ENCODE data around the gene MPPE1.

DNA sequence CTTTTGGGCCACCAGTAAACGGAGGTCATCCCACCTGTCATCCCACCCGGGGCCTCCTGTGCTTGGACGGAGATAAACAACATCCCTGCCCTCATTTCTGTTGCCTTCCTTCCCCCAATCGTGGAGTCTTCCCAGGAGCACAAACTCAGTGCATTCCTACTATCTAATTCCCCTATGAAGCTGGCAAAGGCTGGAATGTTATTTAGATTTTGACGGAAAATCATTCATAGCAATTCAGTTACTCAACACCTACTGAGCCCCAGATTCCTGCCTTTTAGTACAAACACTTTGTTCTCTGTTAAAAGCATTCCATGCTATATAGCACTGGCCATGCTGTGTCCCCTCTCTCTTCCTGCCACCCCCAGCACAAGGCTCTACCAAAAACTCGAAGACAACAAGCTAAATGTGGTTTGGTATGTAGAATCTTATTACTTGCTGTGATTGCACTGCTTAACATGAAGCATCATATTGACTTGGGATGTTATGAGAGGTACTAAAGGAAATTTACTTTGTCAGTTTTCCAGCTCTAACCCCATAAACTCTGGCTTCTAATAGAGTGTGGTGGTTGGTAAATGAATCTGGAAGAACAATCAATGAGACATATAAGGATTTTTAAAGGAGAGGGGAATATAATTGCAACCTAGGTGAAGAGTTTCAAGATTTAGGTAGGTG, 40.9 kb upstream of the MPPE1 start:
- TF ChIP-seq, protein P1, sequence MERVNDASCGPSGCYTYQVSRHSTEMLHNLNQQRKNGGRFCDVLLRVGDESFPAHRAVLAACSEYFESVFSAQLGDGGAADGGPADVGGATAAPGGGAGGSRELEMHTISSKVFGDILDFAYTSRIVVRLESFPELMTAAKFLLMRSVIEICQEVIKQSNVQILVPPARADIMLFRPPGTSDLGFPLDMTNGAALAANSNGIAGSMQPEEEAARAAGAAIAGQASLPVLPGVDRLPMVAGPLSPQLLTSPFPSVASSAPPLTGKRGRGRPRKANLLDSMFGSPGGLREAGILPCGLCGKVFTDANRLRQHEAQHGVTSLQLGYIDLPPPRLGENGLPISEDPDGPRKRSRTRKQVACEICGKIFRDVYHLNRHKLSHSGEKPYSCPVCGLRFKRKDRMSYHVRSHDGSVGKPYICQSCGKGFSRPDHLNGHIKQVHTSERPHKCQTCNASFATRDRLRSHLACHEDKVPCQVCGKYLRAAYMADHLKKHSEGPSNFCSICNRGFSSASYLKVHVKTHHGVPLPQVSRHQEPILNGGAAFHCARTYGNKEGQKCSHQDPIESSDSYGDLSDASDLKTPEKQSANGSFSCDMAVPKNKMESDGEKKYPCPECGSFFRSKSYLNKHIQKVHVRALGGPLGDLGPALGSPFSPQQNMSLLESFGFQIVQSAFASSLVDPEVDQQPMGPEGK (CRISPR knock-in tag; IDR thresholded peaks at IDR 0.05; ENCODE audit: borderline replicate concordance) = no peak
- TF ChIP-seq ZFP30 (CRISPR knock-in tag; IDR thresholded peaks at IDR 0.05) = no peak
- TF ChIP-seq RARB (CRISPR knock-in tag; IDR thresholded peaks at IDR 0.05) = no peak
- TF ChIP-seq ZNF565 (CRISPR knock-in tag; conservative IDR thresholded peaks at IDR 0.05; ENCODE audit: low read depth) = no peak
- TF ChIP-seq ISL1 (CRISPR knock-in tag; IDR thresholded peaks at IDR 0.05) = no peak
- TF ChIP-seq TCF4 (CRISPR knock-in tag; IDR thresholded peaks at IDR 0.05; ENCODE audit: borderline replicate concordance) = no peak
- TF ChIP-seq ARNTL (CRISPR knock-in tag; IDR thresholded peaks at IDR 0.05; ENCODE audit: borderline replicate concordance, low read depth) = no peak
- TF ChIP-seq CSDC2 (CRISPR knock-in tag; IDR thresholded peaks at IDR 0.05) = no peak
- TF ChIP-seq TOX (CRISPR knock-in tag; IDR thresholded peaks at IDR 0.05; ENCODE audit: borderline replicate concordance) = no peak
- no peak for TF ChIP-seq GLIS3 (CRISPR knock-in tag; IDR thresholded peaks at IDR 0.05)
- TF ChIP-seq, protein P2, sequence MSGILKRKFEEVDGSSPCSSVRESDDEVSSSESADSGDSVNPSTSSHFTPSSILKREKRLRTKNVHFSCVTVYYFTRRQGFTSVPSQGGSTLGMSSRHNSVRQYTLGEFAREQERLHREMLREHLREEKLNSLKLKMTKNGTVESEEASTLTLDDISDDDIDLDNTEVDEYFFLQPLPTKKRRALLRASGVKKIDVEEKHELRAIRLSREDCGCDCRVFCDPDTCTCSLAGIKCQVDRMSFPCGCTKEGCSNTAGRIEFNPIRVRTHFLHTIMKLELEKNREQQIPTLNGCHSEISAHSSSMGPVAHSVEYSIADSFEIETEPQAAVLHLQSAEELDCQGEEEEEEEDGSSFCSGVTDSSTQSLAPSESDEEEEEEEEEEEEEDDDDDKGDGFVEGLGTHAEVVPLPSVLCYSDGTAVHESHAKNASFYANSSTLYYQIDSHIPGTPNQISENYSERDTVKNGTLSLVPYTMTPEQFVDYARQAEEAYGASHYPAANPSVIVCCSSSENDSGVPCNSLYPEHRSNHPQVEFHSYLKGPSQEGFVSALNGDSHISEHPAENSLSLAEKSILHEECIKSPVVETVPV (CRISPR knock-in tag; IDR thresholded peaks at IDR 0.05) = no peak
- TF ChIP-seq ZFP3 (CRISPR knock-in tag; IDR thresholded peaks at IDR 0.05) = no peak
- TF ChIP-seq, protein P3, sequence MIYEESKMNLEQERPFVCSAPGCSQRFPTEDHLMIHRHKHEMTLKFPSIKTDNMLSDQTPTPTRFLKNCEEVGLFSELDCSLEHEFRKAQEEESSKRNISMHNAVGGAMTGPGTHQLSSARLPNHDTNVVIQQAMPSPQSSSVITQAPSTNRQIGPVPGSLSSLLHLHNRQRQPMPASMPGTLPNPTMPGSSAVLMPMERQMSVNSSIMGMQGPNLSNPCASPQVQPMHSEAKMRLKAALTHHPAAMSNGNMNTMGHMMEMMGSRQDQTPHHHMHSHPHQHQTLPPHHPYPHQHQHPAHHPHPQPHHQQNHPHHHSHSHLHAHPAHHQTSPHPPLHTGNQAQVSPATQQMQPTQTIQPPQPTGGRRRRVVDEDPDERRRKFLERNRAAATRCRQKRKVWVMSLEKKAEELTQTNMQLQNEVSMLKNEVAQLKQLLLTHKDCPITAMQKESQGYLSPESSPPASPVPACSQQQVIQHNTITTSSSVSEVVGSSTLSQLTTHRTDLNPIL (CRISPR knock-in tag; IDR thresholded peaks at IDR 0.05; ENCODE audit: low read depth) = no peak
- TF ChIP-seq, protein P4, sequence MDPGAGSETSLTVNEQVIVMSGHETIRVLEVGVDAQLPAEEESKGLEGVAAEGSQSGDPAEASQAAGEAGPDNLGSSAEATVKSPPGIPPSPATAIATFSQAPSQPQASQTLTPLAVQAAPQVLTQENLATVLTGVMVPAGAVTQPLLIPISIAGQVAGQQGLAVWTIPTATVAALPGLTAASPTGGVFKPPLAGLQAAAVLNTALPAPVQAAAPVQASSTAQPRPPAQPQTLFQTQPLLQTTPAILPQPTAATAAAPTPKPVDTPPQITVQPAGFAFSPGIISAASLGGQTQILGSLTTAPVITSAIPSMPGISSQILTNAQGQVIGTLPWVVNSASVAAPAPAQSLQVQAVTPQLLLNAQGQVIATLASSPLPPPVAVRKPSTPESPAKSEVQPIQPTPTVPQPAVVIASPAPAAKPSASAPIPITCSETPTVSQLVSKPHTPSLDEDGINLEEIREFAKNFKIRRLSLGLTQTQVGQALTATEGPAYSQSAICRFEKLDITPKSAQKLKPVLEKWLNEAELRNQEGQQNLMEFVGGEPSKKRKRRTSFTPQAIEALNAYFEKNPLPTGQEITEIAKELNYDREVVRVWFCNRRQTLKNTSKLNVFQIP (CRISPR knock-in tag; IDR thresholded peaks at IDR 0.05; ENCODE audit: borderline replicate concordance, low read depth) = no peak
